GM19035 (cell line): ENCODE measurements around the gene MARK4.
"Not testable (repeated sequence)": the region's sequence is repeated elsewhere in the genome, so short reads cannot be mapped to it uniquely, and the experiment has no call there.

Experiments
- ATAC-seq: cut with Tn5 transposase; IDR thresholded peaks from one replicate; pipeline ENCODE4 v1.9.1; 2021; ENCODE audit not compliant: unreplicated experiment

Gene MARK4

DNA sequence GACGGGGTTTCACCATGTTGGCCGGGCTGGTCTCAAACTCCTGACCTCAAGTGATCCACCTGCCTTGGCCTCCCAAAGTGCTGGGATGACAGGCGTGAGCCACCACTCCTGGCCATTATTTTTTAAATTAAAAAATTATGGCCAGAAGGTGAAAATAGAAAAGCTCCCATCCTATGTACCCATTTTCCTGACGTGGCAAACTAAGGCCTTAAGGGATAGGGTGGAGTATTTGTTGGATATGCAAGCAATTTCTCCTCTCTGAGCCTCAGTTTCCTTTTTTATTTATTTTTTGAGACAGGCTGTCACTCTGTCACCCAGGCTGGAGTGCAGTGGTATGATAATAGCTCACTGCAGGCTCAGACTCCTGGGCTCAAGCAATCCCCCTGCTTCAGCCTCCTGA is 83.8 kb downstream of the MARK4 start:
- ATAC-seq = not testable (repeated sequence)

DNA sequence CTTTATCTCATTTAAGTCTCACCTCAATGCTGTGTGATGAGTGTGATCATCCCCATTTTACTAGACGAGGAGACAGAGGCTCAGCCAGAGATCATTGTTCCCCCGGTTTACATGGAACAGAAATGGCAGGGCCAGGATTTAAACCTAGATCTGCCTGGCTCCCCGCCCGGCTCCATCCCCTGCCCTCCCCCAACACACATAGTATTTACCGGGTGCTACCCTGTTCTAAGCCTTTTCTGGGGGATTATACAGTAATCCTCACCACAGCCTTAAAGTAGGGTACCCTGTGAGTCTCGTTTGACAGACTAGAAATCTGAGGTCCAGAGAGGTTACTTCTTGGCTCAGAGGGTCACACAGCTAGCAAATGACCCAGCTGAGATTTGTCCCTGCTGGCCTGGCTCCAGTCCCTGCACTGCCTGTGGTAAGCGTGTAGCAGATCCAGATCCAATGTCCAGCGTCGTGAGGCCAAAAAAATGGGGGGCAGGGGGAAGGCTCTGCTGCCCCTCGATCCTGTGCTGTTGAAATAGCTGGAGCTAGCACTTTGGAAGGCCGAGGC is 85.7 kb downstream of the MARK4 start:
- ATAC-seq = no peak

DNA sequence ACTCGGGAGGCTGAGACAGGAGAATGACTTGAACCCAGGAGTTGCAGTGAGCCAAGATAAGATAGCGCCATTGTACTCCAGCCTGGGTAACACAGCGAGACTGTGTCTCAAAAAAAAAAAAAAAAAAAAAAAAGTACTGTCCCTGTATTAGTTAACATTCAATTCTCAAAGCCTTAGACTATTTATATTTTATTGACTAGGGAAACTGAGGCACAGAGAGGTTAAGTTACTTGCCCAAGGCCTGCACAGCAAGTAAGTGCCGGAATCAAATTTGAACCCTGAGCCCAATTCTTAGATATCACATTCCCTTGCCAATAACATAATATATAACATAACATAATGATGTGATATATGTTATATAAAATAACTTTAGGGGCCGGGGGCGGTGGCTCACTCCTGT is 88.6 kb downstream of the MARK4 start:
- ATAC-seq = no peak

DNA sequence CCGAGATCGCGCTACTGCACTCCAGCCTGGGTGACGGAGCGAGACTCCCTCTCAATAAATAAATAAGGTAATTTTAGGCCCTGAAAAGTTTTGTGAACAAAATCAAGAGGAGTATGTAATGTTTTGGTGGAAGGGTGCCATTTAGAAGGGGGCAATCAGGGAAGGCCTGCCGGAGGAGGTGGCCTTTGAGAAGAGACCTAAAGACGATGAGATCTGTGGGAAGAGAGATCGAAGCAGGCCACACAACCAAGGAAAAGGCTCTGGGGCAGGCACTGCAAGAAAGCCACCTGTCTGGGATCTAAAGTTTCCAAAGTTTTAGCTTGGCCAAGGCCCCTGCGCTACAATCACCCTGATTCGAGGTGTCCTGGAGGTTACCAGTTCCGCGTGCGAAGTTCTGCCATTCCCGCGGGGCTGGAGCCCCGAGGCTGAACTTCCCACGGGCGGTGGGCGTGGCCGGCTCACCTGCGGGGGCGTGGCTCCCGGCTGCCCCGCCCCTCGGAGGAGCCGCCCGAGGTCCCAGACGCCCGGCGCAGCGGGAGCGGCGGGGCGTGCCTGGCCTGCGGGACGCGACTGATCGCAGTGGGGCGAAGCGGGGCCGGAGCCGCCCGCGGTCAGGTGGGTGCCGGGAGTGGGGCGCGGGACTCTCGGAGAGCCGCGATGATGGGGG is 89.3 kb downstream of the MARK4 start, which contains the start of gene KLC3:
Gene KLC3 (plus strand): TSS at position 519 of the 667 bp plus-strand sequence. CDS start 4,792 bp downstream, outside the sequence.
- no peak for ATAC-seq

DNA sequence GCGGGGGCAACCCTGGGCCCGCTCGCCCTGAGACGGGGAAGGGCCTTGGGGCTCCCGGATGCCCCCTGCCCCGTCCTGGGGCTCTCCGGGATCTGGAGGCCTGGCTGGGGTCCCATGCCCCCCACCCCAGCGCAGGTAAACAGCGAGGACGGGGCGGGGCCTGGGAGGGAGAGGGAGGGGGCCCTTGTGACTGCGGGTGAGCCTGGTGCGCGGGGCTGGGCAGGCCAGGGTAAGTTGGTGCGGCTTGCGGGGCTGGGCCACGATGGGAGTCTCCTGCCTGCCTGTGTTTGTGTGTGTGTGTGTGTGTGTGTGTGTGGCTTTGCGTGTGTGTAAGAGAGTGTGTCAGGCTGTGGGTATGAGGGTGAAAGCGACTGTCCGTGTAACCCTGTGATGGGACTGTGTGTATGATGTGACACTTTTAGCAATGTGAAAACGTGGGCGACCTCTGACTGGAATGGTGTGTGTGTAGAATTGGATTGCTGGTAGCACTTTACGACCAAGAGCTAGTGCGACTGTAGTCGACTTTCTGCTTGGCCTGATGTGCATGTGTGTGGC is 89.9 kb downstream of the MARK4 start:
- no peak for ATAC-seq

DNA sequence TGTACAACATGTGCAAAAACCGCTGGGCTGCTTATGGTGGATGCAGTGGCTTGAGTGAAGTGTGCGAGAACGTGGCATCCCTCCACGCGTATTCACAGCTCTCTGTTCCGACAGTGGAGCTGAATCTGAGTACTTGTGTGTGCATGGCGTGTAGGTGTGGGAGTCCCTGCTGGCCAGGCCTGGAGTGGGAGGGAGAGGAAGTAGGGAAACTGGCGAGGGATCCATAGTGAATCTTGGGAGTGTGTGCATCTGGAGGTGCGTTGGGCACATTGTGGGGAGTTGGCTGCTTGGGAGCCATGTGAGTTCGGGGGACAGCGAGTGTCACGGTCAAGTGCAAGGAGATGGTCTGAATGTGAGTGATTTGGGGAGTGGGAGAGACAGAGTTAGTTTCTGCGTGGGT is 91.8 kb downstream of the MARK4 start:
- ATAC-seq = no peak

DNA sequence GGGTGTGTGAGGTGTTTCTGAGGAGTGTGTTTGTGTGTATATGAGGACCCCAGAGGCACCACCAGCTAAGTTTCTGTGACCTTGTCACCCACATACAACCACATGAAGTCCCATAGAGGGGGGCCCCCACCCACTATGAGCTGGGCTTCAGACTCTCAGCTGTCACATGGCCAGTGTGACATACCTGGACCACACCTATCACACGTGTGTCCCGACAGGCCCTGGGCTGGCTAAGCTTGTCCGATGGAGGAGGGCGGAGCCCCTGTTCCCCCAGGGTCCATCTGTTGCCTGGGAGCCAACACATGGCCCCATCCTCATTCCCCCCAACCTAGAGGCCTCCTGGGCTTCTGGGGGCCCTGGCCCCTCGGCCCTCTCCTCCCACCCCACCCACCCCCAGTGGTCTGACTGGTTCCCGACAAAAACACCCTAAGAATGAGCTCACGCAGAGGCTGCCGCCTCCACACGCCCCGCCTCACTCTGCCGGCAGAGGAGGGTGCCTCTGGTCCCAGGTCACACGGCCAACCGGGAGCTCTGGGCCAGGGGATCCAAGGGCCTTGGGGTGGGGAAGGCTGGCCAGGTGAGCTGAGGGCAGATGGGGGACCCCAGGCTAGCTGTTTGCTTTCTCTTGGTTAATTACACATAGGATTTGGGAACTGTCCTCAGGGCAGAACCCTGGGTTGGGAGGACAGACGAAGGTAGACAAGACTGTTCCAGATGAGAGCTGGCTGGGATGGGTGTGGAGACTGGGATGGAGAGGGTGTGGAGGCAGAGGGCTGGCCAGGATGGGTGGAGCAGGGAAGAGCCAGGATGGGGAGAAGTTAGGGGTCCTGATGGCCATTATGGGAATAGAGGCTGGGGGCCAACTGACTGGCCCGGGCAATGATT is 93.8 kb downstream of the MARK4 start:
- ATAC-seq = no peak

DNA sequence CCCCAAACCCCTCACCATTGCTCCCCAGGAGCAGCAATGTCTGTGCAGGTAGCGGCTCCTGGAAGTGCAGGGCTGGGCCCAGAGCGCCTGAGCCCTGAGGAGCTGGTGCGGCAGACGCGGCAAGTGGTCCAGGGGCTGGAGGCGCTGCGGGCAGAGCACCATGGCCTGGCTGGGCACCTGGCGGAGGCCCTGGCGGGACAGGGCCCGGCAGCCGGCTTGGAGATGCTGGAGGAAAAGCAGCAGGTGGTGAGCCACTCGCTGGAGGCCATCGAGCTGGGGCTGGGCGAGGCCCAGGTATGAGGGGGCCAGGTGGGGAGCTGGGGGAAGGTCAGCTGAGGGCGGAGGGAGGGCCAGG is 94.4 kb downstream of the MARK4 start:
- no peak for ATAC-seq

DNA sequence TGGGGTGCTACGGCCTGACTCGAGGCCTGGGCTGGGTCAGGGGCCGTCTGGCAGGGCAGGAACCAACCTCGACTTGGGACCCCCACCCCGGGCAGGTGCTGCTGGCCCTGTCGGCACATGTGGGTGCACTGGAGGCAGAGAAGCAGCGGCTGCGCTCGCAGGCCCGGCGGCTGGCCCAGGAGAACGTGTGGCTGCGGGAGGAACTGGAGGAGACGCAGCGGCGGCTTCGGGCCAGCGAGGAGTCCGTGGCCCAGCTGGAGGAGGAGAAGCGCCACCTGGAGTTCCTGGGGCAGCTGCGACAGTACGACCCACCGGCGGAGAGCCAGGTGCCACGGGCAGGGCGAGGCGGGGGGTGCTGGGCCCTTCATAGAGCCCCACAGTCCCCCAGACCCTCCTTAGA is 95.4 kb downstream of the MARK4 start:
- ATAC-seq = no peak

DNA sequence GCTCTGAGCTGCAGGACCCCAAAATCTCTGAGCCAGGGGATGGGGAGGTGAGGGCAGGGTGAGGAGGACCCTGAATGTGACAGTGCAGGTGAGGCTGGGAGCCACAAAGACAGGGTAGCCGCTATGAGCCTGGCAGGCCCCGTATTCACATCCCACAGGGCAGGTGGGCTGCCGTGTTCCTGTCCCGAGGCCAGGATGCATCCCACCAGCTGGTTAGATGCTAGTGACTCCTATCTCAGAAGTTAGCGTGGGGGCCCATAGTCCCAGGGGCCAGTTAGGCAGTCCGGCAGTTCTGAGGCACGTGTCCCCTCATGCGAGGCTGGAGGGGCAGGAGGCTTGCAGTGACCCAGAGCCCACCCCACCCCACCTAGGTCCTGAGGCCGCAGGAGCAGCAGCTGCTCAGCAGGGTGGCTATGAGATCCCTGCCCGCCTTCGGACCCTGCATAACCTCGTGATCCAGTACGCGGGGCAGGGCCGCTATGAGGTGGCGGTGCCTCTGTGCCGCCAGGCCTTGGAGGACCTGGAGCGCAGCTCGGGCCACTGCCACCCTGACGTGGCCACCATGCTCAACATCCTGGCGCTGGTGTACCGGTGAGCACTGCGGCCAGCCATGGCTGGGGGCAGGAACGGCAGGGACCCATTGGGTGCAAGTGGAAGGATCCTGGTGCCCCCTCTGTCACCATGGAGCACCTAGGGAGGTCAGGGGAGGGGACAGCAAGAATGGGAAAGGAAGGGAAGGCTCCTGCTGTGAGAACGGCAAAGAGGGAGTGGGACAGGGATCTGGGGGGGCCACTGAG is 96.7 kb downstream of the MARK4 start:
- no peak for ATAC-seq

DNA sequence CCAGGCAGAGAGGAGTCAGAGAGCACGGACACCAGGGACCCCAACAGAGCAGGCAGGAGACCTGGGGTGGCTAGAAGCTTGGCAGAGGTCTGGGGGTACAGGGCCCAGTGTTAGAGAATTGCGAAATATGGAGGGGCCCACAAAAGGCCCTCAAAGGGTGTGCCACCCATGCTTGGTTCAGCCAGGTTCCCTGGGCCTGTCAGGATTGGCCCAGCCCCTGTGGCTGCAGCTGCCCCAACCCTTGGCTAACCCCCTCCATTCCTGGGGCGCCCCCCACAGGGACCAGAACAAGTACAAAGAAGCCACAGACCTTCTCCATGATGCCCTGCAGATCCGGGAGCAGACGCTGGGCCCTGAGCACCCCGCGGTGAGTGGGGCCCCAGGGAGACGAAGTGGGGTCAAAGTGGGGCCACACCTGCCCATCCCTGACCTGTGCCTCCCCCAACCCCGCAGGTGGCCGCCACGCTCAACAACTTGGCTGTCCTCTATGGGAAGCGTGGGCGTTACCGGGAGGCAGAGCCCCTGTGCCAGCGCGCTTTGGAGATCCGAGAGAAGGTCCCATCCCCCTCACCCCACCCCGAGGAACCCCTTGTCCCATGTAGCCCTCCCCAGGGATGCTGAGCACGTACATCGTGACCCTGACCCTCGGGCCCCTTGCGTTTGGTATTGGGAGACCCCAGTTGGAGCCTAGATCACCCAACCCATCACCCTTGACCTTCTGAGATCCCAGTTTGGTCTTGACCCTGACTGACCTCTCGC is 97.5 kb downstream of the MARK4 start:
- no peak for ATAC-seq

DNA sequence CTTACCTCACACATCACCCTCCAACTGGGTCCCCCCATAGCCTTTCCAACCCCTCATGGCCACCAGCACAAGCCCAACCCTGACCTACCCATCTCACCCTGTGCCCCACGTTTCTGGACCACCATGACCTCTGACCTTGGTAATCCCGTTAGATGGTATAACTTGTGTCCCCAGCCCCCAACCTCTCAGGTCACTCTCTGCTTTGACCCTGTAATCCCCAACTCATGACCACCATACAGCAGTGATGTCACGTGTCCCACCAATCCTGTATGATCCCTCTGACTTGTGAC is 98.0 kb downstream of the MARK4 start:
- no peak for ATAC-seq

DNA sequence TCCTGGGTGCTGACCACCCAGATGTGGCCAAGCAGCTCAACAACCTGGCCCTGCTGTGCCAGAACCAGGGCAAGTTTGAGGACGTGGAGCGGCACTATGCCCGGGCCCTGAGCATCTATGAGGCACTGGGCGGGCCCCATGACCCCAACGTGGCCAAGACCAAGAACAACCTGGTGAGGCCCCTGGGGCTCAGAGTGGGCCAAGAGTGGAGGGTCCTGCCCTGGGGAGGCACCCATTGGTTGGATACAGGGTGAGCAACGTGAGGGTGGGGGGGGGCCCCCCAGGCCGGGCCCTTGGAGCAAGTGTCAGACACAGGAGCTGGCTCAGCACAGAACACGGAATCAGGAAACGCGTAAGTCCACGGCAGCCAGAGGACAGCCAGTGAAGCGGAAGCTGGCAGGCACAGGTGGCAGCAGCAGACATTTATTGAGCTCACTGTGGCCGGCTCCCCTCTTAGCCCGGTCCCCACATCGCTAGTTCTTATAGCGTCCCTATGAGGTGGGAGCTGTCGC is 98.4 kb downstream of the MARK4 start:
- no peak for ATAC-seq

DNA sequence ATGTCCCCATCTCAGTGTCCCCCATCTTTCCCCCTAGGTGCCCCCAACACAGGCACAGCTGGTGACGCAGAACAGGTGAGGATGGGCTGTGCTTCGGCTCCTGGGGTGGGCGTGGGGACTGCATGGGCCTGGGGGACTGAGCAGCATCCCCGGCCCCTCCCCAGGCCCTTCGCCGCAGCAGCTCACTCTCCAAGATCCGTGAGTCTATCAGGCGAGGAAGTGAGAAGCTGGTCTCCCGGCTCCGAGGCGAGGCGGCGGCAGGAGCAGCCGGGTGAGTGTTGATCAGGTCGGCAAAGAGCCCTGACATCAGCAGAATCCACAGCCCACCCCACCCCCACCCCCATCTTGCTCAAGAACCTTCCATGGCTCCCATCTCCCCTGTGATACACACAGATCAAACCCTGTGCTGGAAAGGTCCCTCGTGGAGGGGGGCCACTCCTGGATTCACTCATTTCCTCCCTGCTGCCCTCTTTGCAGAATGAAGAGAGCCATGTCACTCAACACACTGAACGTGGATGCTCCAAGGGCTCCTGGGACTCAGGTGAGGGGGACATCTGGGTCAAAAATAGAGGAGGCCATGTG is 99.5 kb downstream of the MARK4 start:
- no peak for ATAC-seq

DNA sequence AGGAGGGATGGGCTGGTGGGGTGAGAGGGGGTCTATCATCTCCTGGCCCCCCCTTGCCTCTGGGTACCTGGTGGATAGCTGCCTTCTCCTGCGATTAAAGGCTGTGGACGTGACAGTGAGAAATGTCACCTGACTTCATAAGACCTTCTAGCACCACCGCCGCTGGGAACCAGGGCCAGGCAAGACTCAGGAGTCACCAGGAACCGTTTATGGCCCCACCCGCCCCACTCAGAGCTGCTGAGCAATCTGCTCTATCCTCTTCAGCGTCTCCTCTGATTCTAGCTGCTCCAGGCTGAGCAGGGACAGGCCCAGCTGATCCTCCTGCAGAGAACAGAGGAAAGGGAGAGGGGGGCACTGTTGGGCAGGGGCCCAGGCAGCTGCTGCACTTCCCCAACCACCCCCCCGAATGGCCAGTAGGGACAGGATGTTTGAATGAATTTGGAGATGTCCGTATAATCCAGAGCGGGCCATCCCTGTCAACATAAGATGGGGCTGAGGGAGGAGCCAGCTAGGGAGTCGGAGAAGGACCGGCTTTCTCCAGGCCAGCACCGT is 100.4 kb downstream of the MARK4 start:
- ATAC-seq = no peak

DNA sequence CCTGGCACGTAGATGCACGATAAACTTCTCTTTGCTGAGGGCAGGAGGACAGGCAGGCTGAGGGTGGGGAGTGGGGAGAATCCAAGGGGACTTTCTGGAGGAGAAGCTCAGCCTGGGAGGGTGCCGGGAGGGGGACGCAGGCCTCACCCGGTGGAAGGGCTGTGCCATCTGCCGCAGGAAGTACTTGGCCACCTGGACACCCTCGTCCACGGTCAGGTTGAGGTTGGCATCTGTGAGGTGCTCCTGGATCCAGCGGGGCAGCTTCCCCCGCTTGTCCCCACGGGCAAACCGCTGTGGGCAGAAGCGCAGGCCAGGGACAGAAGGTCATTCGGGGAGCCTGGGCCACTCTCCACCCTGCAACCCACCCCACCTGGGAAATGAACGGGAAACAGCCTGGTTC is 101.0 kb downstream of the MARK4 start:
- ATAC-seq = no peak

DNA sequence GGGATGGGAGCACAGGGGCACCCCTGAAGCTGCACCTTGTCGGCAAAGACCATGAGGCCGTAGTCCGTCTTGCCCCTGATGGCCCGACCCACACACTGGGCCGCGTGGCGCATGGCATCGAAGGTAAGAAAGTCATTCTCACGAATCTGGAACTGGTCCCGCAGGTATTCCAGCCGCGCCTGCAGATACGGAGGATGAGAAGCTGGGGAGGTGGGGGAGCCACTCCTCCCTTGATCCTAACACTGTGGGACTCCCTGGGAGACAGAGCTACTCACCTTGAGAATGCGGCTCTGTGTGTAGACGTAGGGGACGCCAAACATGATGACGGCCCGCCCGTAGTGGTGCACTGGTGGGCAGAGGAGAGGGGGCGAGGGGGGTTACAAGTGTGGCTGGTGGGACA is 101.4 kb downstream of the MARK4 start:
- no peak for ATAC-seq

DNA sequence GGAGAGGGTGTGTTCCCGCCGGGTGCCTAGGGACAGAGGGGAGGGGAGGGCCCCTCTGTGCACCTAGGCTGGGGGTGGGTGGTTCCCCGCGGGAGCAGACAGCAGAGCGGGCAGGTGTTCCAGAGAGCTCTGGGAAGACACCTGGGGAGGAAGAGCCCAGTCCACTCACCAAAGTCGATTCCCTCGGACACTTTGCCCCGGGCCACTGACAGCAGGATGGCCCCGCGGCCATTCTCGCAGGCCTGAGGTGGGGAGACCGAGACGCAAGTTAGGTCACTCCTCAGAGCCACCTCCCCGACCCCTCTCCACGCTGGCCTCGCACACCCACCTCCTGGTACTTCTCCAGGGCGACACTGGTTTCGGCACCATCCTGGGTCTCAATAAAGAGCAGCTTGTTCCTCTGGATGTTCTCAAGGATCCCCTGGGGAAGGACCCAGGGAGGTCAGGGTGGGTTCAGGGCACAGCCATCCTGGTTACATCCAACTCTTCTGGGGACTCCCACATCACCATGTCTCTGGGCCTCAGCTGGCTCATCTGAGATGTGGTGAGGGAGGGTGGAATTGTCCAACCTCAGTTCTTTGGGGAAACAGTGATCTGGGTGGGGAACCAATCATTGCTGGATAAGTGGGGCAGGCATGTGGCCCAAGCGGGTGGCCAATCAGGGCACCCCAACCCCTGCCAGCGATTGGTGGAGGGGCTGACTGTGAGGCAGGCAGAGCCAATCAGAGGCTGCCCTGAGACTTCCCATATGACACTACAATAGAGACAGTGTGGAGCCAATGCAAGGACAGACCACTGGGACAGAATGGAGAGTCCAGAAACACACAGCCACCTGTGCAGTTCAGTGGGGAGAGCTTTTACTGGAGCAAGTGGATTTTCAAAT is 102.1 kb downstream of the MARK4 start:
- ATAC-seq = no peak
